ENCODE data around the gene TLX3. TPM values are rescaled to one million over a fixed set of nuclear protein-coding genes. Genes with fewer than 3 reads are reported as not detected.

The TLX3 gene
- total and polyA plus RNA-seq, 2 of the 8 experiments (the other 6 are each of a cell fraction or from before 2014, with no cell fraction given): not detected

DNA sequence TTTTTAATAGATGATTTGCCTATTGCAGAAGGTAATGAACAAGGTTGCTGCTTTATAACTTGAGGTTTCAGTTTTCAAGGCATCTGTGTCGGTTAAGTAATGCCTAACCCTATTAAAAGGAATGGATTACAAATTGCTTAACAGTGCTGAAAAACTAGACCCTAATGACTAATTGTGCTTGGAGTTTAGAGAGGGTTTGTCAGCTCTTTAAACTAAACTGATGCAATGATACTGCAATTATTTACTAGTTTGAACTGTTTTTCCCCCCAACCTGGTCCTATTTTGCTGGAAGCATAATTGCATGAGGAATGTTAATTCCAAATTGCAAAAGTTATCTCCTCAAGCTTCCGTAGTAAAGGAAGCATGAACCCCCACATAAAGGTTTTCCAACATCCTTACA lies 39.3 kb upstream of the TLX3 start:
- no peak overlapping the region for H3K18ac ChIP-seq (ENCODE audit: extremely low read depth, low read length)
- no peak overlapping the region for H3K9ac ChIP-seq (replicated peaks in 1 of 4; ENCODE audit: extremely low read depth in 1 of 4, low read depth in 3 of 4, low read length in 3 of 4)
- H4K20me1 ChIP-seq (replicated peaks in 1 of 2; ENCODE audit: control insufficient read depth in 1 of 2, insufficient read depth in 2 of 2, low read length in 2 of 2): no peaks in the 10 kb centered on the region
- H2BK12ac ChIP-seq (ENCODE audit: low read depth, low read length): no peak overlapping the region
- H3K79me2 ChIP-seq (ENCODE audit: control insufficient read depth in 1 of 2, insufficient read depth in 2 of 2, low read length in 2 of 2): no peaks in the 10 kb centered on the region
- H3K36me3 ChIP-seq (ENCODE audit: control insufficient read depth in 2 of 4, insufficient read depth in 4 of 4, low read length in 3 of 4): no peaks in the 10 kb centered on the region
- H2BK5ac ChIP-seq (ENCODE audit: low read depth, low read length): no peak overlapping the region
- H3K27ac ChIP-seq (ENCODE audit: low read depth, low read length): no peak overlapping the region
- no peak overlapping the region for H3K23ac ChIP-seq (ENCODE audit: insufficient read length)
- H2BK120ac ChIP-seq (replicated peaks; ENCODE audit: low read depth, low read length): no peak overlapping the region
- no peak overlapping the region for H2AK5ac ChIP-seq (ENCODE audit: low read depth, low read length)
- FAIRE-seq (no peak), DNase-seq (ENCODE audit: low read depth in 1 of 2, low spot score in 2 of 2) (no peak)
- H3K79me1 ChIP-seq (ENCODE audit: low read depth, low read length): no peaks in the 10 kb centered on the region
- no peak overlapping the region for H3K56ac ChIP-seq (replicated peaks; ENCODE audit: insufficient read length, low read depth, low read length)
- WGBS, 2 experiments (ENCODE audit: extremely low coverage in 1 of 2, insufficient coverage in 1 of 2, insufficient read length in 1 of 2, insufficient replicate concordance in 2 of 2, low coverage in 1 of 2, low lambda C conversion rate in 2 of 2, missing lambda C conversion rate in 1 of 2): 100% methylated on average over 2 of the region's 2 CpGs; no CpG with 5 or more reads in 1 of the 2 experiments
- no peak overlapping the region for H3K4me3 ChIP-seq (ENCODE audit: extremely low read depth in 1 of 4, insufficient read depth in 2 of 4, low read depth in 3 of 4, low read length in 4 of 4)
- H4K8ac ChIP-seq (ENCODE audit: extremely low read depth, insufficient read depth, low read length): no peak overlapping the region
- CTCF ChIA-PET (ENCODE audit: partially characterized antibody): no interaction called here
- no peak overlapping the region for H2AFZ ChIP-seq (ENCODE audit: low read length)
- H4K5ac ChIP-seq (ENCODE audit: insufficient read length, low read depth, low read length): no peak overlapping the region
- H3K4me1 ChIP-seq (replicated peaks in 1 of 4; ENCODE audit: control insufficient read depth in 3 of 4, insufficient read depth in 4 of 4, low read length in 3 of 4): no peaks in the 10 kb centered on the region
- H3K9me3 ChIP-seq (ENCODE audit: insufficient read depth in 2 of 2, low read depth in 1 of 2, low read length in 1 of 2): no peaks in the 10 kb centered on the region
- H3K4ac ChIP-seq (replicated peaks; ENCODE audit: insufficient read length, low read depth, low read length): no peak overlapping the region
- no peak overlapping the region for H3K4me2 ChIP-seq (ENCODE audit: insufficient read depth in 1 of 2, low read depth in 2 of 2, low read length in 2 of 2)
- POLR2A ChIA-PET (ENCODE audit: partially characterized antibody): no interaction called here
- H2BK15ac ChIP-seq (ENCODE audit: low read length): no peak overlapping the region
- H3K14ac ChIP-seq (ENCODE audit: insufficient read length): no peak overlapping the region
- no peaks in the 10 kb centered on the region; the same call in 1 of the 2 replicates for H3K23me2 ChIP-seq (ENCODE audit: low read depth, low read length)
- no peak overlapping the region for H4K91ac ChIP-seq (replicated peaks; ENCODE audit: insufficient read length, low read length)
- H2BK20ac ChIP-seq (ENCODE audit: low read length): no peak overlapping the region
- no peaks in the 10 kb centered on the region for H3K27me3 ChIP-seq (replicated peaks in 1 of 4; ENCODE audit: control insufficient read depth in 3 of 4, extremely low read depth in 1 of 4, insufficient read depth in 3 of 4, low read length in 3 of 4)
- TF ChIP-seq YY1 (IDR thresholded peaks at IDR 0.05; ENCODE audit: low read depth, low read length) (no peak), CEBPB (IDR thresholded peaks at IDR 0.05; ENCODE audit: low read depth, low read length) (no peak), ZNF274 (IDR thresholded peaks at IDR 0.05; ENCODE audit: borderline replicate concordance, extremely low read depth, low read length) (no peak), CHD2 (IDR thresholded peaks at IDR 0.05; ENCODE audit: low read length) (no peak), RBBP5 (IDR thresholded peaks at IDR 0.05; ENCODE audit: borderline replicate concordance, low read depth, low read length) (no peak), POLR2A (IDR thresholded peaks at IDR 0.05; ENCODE audit: control extremely low read depth in 1 of 2, low read depth in 2 of 2, low read length in 2 of 2) (no peak), RAD21 (IDR thresholded peaks at IDR 0.05 in 1 of 2, conservative IDR thresholded peaks at IDR 0.05 in 1 of 2; ENCODE audit: low read depth in 2 of 2, low read length in 2 of 2) (no peak), PHF8 (conservative IDR thresholded peaks at IDR 0.05; ENCODE audit: low read depth, low read length) (no peak), GTF2F1 (IDR thresholded peaks at IDR 0.05; ENCODE audit: borderline replicate concordance, low read depth, low read length) (no peak), RXRA (IDR thresholded peaks at IDR 0.05; ENCODE audit: insufficient read depth, low read depth, low read length) (no peak), TCF12 (IDR thresholded peaks at IDR 0.05; ENCODE audit: low read depth, low read length) (no peak), USF2 (IDR thresholded peaks at IDR 0.05; ENCODE audit: low read length) (no peak)

Data from H1 (cell line).